Osteocyte (in vitro differentiated cells): ENCODE measurements around the gene PTPN2. TPM values are rescaled to one million over a fixed set of nuclear protein-coding genes. Genes with fewer than 3 reads are reported as not detected.

ENCODE experiments used
- DNase-seq: peaks from one replicate; pipeline ENCODE4 v3.0.0; 2021; ENCODE audit warnings: mixed read lengths; ENCODE audit not compliant: unreplicated experiment; ENCODE audit errors: extremely low spot score
- H3K27ac Mint-ChIP-seq: one replicate; pipeline ENCODE4 v1.8.0; 2021; ENCODE audit warnings: mild to moderate bottlenecking, mixed read lengths; ENCODE audit not compliant: unreplicated experiment
- H3K27me3 Mint-ChIP-seq: one replicate; pipeline ENCODE4 v1.8.0; 2021; ENCODE audit warnings: mixed read lengths; ENCODE audit not compliant: unreplicated experiment
- H3K36me3 Mint-ChIP-seq: one replicate; pipeline ENCODE4 v1.8.0; 2021; ENCODE audit warnings: mixed read lengths; ENCODE audit not compliant: unreplicated experiment
- H3K4me1 Mint-ChIP-seq: one replicate; pipeline ENCODE4 v1.8.0; 2021; ENCODE audit warnings: mixed read lengths; ENCODE audit not compliant: unreplicated experiment
- H3K4me3 Mint-ChIP-seq: one replicate; pipeline ENCODE4 v1.8.0; 2021; ENCODE audit warnings: mild to moderate bottlenecking, moderate library complexity, mixed read lengths; ENCODE audit not compliant: unreplicated experiment
- H3K9me3 Mint-ChIP-seq: one replicate; pipeline ENCODE4 v1.8.0; 2021; ENCODE audit warnings: mixed read lengths; ENCODE audit not compliant: unreplicated experiment
- CTCF ChIP-seq: fragments of 200-600 bp; sonication (generic); IDR thresholded peaks from 2 replicates; pipeline ENCODE4 v1.5.0; 2021; ENCODE audit warnings: antibody characterized with exemption, mild to moderate bottlenecking, moderate library complexity
- total RNA-seq: library from RNA; stranded (reverse); gene quantifications from 2 replicates; pipeline ENCODE4 v1.2.1, GENCODE V29; 2021

The PTPN2 gene
- total RNA-seq, 1 donor from 2014 or later: 28.6 TPM

GRCh38 chr18:12863687-12864216, 20.3 kb downstream of the PTPN2 start:
- no peak for DNase-seq
- Mint-ChIP-seq H3K36me3 (no peaks in the 10 kb centered on the region), H3K4me3 (no peak overlapping the region), H3K27ac (no peak overlapping the region), H3K27me3 (no peaks in the 10 kb centered on the region), H3K9me3 (no peaks in the 10 kb centered on the region), H3K4me1 (peaks cover 19% of the 10 kb centered on the region)
- no peak for TF ChIP-seq CTCF

GRCh38 chr18:12862874-12863482, 21.1 kb downstream of the PTPN2 start:
- no peaks in the 10 kb centered on the region for H3K27me3 Mint-ChIP-seq
- no peak for DNase-seq
- no peak overlapping the region for H3K27ac Mint-ChIP-seq
- H3K9me3 Mint-ChIP-seq: no peaks in the 10 kb centered on the region
- no peaks in the 10 kb centered on the region for H3K36me3 Mint-ChIP-seq
- no peak for TF ChIP-seq CTCF
- no peak overlapping the region for H3K4me3 Mint-ChIP-seq
- peaks cover 19% of the 10 kb centered on the region for H3K4me1 Mint-ChIP-seq

DNA sequence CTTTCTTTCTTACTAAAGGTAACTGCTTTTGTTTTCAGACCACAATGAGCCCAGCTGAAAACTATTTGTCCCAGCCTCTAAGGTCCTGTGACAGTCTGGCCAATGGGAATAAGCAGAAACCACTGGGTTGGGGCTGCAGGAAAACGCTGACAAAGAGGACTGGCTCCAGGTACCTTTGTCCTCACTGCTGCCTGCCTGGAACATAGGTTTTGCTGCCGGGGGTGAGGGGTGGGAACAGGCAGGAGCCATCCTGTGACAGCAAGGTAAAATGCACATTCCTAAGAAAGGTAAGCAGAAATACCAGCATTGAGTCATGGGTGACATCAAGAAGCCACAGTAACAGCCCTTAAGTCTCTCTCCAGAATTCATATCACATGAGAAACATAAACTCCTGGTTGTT, 21.6 kb downstream of the PTPN2 start:
- H3K4me1 Mint-ChIP-seq: peaks cover 19% of the 10 kb centered on the region
- DNase-seq: no peak
- H3K27ac Mint-ChIP-seq: no peak overlapping the region
- TF ChIP-seq CTCF: no peak
- no peaks in the 10 kb centered on the region for H3K9me3 Mint-ChIP-seq
- no peak overlapping the region for H3K4me3 Mint-ChIP-seq
- H3K36me3 Mint-ChIP-seq: peaks cover 2% of the 10 kb centered on the region
- H3K27me3 Mint-ChIP-seq: no peaks in the 10 kb centered on the region

DNA sequence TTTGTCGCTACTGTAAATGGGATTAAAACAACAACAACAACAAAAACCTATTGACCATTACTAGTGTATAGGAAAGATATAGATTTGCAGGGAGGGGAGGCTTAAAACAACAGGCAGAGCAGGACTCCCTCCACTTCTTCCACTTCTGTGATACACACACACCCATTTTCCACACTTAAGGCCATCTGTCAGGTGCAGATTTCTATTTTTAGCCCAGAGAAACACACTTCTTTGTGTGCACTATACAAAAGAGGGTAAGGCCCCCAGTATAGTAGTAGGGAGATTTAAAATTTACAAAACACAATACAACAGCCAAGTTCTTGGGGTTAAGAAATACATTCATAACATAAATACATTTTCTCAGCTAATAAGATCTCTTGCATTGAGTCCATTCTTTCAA, 22.4 kb downstream of the PTPN2 start:
- no peak overlapping the region for H3K4me3 Mint-ChIP-seq
- no peaks in the 10 kb centered on the region for H3K9me3 Mint-ChIP-seq
- no peak for DNase-seq
- H3K27ac Mint-ChIP-seq: no peak overlapping the region
- peaks cover 4% of the 10 kb centered on the region for H3K36me3 Mint-ChIP-seq
- H3K27me3 Mint-ChIP-seq: no peaks in the 10 kb centered on the region
- H3K4me1 Mint-ChIP-seq: peaks cover 19% of the 10 kb centered on the region
- no peak for TF ChIP-seq CTCF

- H3K27me3 Mint-ChIP-seq: no peaks in the 10 kb centered on the region
- H3K4me3 Mint-ChIP-seq: no peak overlapping the region
- H3K27ac Mint-ChIP-seq: no peak overlapping the region
- peaks cover 11% of the 10 kb centered on the region for H3K36me3 Mint-ChIP-seq
- no peak for DNase-seq
- TF ChIP-seq CTCF: no peak
- H3K9me3 Mint-ChIP-seq: no peaks in the 10 kb centered on the region
- peaks cover 19% of the 10 kb centered on the region for H3K4me1 Mint-ChIP-seq
Measured at GRCh38 chr18:12860530-12860929, 23.5 kb downstream of the PTPN2 start.
